ENCODE results near the gene VAMP7. TPM values are rescaled to one million over a fixed set of nuclear protein-coding genes. Genes with fewer than 3 reads are reported as not detected.

VAMP7 gene
- total and polyA plus RNA-seq, 9 of the 15 experiments (the other 6 are each of a cell fraction or from before 2014, with no cell fraction given) = 38.4 to 100 (median 67.7) TPM

DNA sequence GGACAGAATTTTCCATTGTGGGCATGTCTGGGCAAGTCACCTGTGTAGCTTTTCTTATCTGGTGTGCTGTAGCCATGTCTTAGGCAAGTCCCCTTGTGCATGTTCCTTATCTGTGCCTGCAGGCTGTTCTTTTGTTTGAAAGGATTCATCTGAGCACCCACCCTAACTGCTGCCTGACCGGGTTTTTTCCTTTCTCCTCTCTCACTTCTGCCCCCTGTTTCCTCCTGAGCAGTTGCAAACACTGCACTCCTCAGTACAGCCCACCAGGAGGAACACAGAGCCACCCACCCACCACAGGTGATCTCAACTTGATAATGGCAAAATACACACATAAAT is 87.1 kb downstream of the VAMP7 start (continued):
- TF ChIP-seq ZNF407 (IDR thresholded peaks at IDR 0.05; ENCODE audit: low read depth) (no peak), NCOR1 (IDR thresholded peaks at IDR 0.05) (peak; percentile 49), SMARCA5 (IDR thresholded peaks at IDR 0.05) (no peak), SRSF9 (IDR thresholded peaks at IDR 0.05; ENCODE audit: borderline replicate concordance, low read depth, low read length) (no peak), KAT8 (IDR thresholded peaks at IDR 0.05; ENCODE audit: low read depth) (no peak), NFIC (IDR thresholded peaks at IDR 0.05) (0 out of 2 replicates have a peak, but pooled peaks have one; percentile 14), ESRRB (CRISPR knock-in tag; IDR thresholded peaks at IDR 0.05; ENCODE audit: borderline replicate concordance) (no peak), ZNF780A (CRISPR knock-in tag; IDR thresholded peaks at IDR 0.05) (peak; percentile 90; the same call in 1 of the 2 replicates), JUNB (CRISPR knock-in tag; conservative IDR thresholded peaks at IDR 0.05) (no peak), ZNF354B (CRISPR knock-in tag; IDR thresholded peaks at IDR 0.05) (no peak), YY1 (IDR thresholded peaks at IDR 0.05; ENCODE audit: borderline replicate concordance in 1 of 3, control insufficient read depth in 1 of 3, extremely low read depth in 1 of 3, insufficient read depth in 3 of 3, insufficient read length in 1 of 3, insufficient replicate concordance in 2 of 3, low read depth in 1 of 3, low read length in 2 of 3) (no peak), ZNF57 (CRISPR knock-in tag; IDR thresholded peaks at IDR 0.05) (no peak), ZNF561 (CRISPR knock-in tag; conservative IDR thresholded peaks at IDR 0.05) (no peak), ZNF239 (CRISPR knock-in tag; IDR thresholded peaks at IDR 0.05) (no peak), ZNF431 (CRISPR knock-in tag; IDR thresholded peaks at IDR 0.05) (no peak), E2F8 (IDR thresholded peaks at IDR 0.05; ENCODE audit: low read depth, partially characterized antibody) (no peak)
- TF ChIP-seq, protein P1, sequence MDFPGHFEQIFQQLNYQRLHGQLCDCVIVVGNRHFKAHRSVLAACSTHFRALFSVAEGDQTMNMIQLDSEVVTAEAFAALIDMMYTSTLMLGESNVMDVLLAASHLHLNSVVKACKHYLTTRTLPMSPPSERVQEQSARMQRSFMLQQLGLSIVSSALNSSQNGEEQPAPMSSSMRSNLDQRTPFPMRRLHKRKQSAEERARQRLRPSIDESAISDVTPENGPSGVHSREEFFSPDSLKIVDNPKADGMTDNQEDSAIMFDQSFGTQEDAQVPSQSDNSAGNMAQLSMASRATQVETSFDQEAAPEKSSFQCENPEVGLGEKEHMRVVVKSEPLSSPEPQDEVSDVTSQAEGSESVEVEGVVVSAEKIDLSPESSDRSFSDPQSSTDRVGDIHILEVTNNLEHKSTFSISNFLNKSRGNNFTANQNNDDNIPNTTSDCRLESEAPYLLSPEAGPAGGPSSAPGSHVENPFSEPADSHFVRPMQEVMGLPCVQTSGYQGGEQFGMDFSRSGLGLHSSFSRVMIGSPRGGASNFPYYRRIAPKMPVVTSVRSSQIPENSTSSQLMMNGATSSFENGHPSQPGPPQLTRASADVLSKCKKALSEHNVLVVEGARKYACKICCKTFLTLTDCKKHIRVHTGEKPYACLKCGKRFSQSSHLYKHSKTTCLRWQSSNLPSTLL (IDR thresholded peaks at IDR 0.05) = no peak
